ENCODE results near the gene MAST2. TPM values are rescaled to one million over a fixed set of nuclear protein-coding genes. Genes with fewer than 3 reads are reported as not detected.

The MAST2 gene
- total RNA-seq, 2 donors from 2014 or later = 25.2 to 81.3 TPM

GRCh38 chr1:45859221-45859620 lies 55.8 kb downstream of the MAST2 start:
- 90% methylated on average over 3 of the region's 3 CpGs for WGBS
- TF ChIP-seq POLR2A (IDR thresholded peaks at IDR 0.05) (no peak), POLR2AphosphoS5 (IDR thresholded peaks at IDR 0.05) (no peak), CTCF (IDR thresholded peaks at IDR 0.05) (no peak)

GRCh38 chr1:45862008-45862407 lies 58.6 kb downstream of the MAST2 start:
- H3K4me1 ChIP-seq (replicated peaks) = no peaks in the 10 kb centered on the region
- H3K9me3 ChIP-seq = no peaks in the 10 kb centered on the region
- no peaks in the 10 kb centered on the region for H3K36me3 ChIP-seq
- no peak for DNase-seq (ENCODE audit: low spot score)
- intact Hi-C loops (cut with DNase I) = no loop called here
- H3K27ac ChIP-seq = no peak overlapping the region
- H3K27me3 ChIP-seq (replicated peaks; ENCODE audit: insufficient read depth) = no peaks in the 10 kb centered on the region
- TF ChIP-seq POLR2A (IDR thresholded peaks at IDR 0.05) = no peak
- no peak for TF ChIP-seq POLR2AphosphoS5 (IDR thresholded peaks at IDR 0.05)
- TF ChIP-seq CTCF (IDR thresholded peaks at IDR 0.05) = no peak
- H3K4me3 ChIP-seq = no peak overlapping the region

More at GRCh38 chr1:45859221-45859620, 55.8 kb downstream of the MAST2 start:
- Histone ChIP-seq H3K36me3 (no peaks in the 10 kb centered on the region), H3K4me3 (no peak overlapping the region), H3K4me1 (replicated peaks) (no peaks in the 10 kb centered on the region), H3K27ac (no peak overlapping the region), H3K9me3 (no peaks in the 10 kb centered on the region), H3K27me3 (replicated peaks; ENCODE audit: insufficient read depth) (no peaks in the 10 kb centered on the region)
- no peak for DNase-seq (ENCODE audit: low spot score)
- intact Hi-C loops (cut with DNase I) = no loop called here

GRCh38 chr1:45863218-45863617 lies 59.8 kb downstream of the MAST2 start:
- 52% methylated on average over 2 of the region's 2 CpGs for WGBS
- intact Hi-C loops (cut with DNase I) = no loop called here
- Histone ChIP-seq H3K4me1 (replicated peaks) (no peaks in the 10 kb centered on the region), H3K27me3 (replicated peaks; ENCODE audit: insufficient read depth) (no peaks in the 10 kb centered on the region), H3K4me3 (no peak overlapping the region), H3K9me3 (no peaks in the 10 kb centered on the region), H3K27ac (no peak overlapping the region), H3K36me3 (no peaks in the 10 kb centered on the region)
- TF ChIP-seq CTCF (IDR thresholded peaks at IDR 0.05) = no peak
- no peak for TF ChIP-seq POLR2A (IDR thresholded peaks at IDR 0.05)
- no peak for TF ChIP-seq POLR2AphosphoS5 (IDR thresholded peaks at IDR 0.05)
- DNase-seq (ENCODE audit: low spot score) = no peak

- intact Hi-C loops (cut with DNase I) = no loop called here
- DNase-seq (ENCODE audit: low spot score) = no peak
Measured at GRCh38 chr1:45864167-45865106, 61.0 kb downstream of the MAST2 start.

GRCh38 chr1:45867697-45868348 lies 64.4 kb downstream of the MAST2 start:
- Histone ChIP-seq H3K4me3 (no peak overlapping the region), H3K36me3 (no peaks in the 10 kb centered on the region), H3K9me3 (no peaks in the 10 kb centered on the region), H3K27me3 (replicated peaks; ENCODE audit: insufficient read depth) (no peaks in the 10 kb centered on the region), H3K4me1 (replicated peaks) (no peaks in the 10 kb centered on the region), H3K27ac (no peak overlapping the region)
- 96% methylated on average over 2 of the region's 2 CpGs for WGBS
- intact Hi-C loops (cut with DNase I) = no loop called here
- no peak for DNase-seq (ENCODE audit: low spot score)
- TF ChIP-seq CTCF (IDR thresholded peaks at IDR 0.05) (no peak), POLR2A (IDR thresholded peaks at IDR 0.05) (no peak), POLR2AphosphoS5 (IDR thresholded peaks at IDR 0.05) (no peak)

More at GRCh38 chr1:45864167-45865106, 61.0 kb downstream of the MAST2 start:
- Histone ChIP-seq H3K27me3 (replicated peaks; ENCODE audit: insufficient read depth) (no peaks in the 10 kb centered on the region), H3K4me3 (peak overlapping the region; percentile 12 to 30), H3K36me3 (no peaks in the 10 kb centered on the region), H3K9me3 (no peaks in the 10 kb centered on the region), H3K27ac (peak overlapping the region; percentile 33 to 53), H3K4me1 (replicated peaks) (no peaks in the 10 kb centered on the region)
- TF ChIP-seq POLR2A (IDR thresholded peaks at IDR 0.05) (no peak), POLR2AphosphoS5 (IDR thresholded peaks at IDR 0.05) (peak; percentile 28)
- WGBS = 13% methylated on average over 14 of the region's 14 CpGs

Data from prostate gland (tissue), 2 donors.